ENCODE data around the gene HSPA12A.
A peak's percentile ranks its signal among the peaks of the same experiment; 100 is the strongest.

The HSPA12A gene

DNA sequence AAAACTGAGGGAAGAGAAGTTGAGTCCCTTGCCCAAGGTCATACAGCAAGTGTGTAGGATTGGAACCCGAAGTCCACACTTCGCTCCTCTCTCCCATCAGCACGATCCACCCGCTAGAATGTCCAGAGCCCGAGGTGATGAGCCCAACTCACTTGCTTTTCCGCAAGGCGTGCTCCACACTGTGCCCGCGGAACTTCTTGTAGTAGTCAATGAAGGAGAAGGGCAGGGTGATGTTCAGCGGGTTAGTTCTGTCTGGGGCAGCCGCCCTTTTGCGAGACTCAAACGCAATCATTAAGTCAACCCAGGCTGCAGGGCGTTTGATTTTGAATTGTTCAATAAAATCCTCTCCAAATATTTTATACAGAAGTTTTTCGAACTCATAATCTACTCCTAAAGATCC, 63.0 kb downstream of the HSPA12A start:
- Histone ChIP-seq H3K27ac (no peak overlapping the region), H3K4me3 (no peak overlapping the region)

DNA sequence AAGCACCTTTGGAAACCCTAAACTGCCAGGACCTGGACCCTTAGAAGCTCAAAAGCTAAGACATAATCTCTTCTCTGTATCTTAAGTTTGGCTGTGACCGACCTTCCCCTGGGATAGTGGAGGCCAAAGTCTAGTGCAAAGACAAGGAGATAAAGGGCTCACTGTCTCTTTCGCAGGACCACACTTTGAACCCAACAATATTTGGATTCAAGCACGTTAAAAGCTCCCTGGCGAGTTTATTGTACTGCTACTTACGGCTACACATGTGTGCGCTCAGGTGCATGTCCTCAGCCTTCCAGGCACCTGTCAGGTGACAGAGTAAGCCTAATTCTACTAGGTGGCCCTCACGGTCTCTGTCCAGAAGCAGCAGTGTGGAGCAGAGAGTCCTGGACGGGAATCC, 65.7 kb downstream of the HSPA12A start:
- Histone ChIP-seq H3K4me3 (no peak overlapping the region), H3K27ac (no peak overlapping the region)

DNA sequence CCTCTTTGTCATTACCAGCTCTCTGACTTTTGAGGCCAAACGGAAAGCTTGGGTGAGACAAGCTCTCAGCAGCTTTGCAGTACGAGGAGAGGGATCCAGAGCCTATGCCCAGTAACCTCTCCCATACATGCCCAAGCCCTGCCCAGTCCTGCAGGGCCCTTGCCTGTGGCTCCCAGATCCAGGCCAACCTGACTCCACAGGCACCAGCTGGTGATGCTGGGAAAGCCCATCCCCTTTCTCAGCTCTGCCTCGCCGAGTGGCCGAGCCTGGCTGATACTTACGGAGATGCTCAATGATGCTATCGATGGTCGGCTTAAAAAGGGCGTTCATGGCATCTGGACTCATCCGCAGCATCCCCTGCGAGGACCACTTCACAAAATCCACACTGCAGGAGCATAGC, 66.2 kb downstream of the HSPA12A start:
- no peak overlapping the region for H3K4me3 ChIP-seq
- H3K27ac ChIP-seq = no peak overlapping the region

DNA sequence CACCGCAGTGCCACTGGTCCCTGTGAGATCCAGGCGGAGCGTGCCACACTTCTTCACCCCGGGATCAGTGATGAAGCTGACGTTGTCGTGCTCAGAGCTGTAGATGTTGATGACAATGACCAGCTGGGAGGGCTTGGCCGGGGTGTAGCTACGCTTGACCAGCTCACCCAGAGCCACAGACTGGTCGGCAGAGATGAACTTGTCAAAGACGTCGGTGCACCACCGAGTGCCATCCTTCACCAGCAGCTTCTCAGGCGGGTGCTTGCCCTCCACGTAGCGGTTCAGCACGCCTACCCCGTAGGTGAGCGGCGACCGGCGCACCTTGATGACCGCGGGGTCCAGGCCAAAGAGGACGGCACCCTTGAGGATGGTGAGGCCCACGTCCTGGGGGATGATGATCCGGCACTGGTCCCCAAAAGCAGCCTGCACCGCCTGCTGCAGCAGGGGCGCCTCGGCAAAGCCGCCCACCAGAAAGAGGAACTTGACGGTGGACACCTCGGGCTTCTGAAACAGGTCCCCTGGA, 67.4 kb downstream of the HSPA12A start:
- Histone ChIP-seq H3K27ac (no peak overlapping the region), H3K4me3 (no peak overlapping the region)

DNA sequence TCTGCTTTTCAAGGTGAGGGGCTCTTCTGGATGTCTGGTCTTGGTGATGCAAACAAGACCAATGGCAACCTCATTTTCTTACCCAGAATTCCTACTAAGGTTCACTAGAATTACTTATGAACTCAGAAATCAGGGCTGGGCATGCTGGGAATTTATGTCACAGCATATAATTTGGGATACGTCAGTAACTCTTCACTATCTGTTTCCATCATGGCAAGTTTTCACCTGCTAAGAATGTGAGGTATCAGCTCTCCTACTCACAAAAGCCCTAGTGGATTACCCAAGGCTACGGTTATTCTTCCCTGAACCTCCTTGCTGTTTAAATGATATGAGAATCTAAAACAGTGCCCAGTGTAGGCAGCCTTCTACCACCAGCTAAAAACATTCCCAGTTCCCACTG, 68.5 kb downstream of the HSPA12A start:
- Histone ChIP-seq H3K27ac (no peak overlapping the region), H3K4me3 (no peak overlapping the region)

DNA sequence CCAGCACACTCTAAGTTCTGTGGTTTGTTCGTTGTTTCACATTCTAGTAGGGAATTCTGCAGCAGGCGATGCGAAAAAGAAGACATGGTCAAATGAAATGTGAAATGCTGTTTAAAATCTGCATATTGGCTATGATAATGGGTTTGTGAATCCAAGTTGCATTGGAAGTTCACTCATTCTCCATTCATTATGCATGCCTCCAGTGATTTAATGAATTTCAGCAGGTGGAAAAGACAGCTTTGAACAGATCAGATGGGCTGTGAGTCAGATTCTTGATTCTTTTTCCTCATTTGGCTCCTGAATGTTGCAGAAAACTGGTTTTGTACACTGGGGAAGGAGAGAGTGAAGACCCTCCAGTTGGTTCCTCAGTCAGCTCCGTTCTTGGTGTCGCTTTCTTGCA, 69.5 kb downstream of the HSPA12A start:
- Histone ChIP-seq H3K27ac (no peak overlapping the region), H3K4me3 (no peak overlapping the region)

DNA sequence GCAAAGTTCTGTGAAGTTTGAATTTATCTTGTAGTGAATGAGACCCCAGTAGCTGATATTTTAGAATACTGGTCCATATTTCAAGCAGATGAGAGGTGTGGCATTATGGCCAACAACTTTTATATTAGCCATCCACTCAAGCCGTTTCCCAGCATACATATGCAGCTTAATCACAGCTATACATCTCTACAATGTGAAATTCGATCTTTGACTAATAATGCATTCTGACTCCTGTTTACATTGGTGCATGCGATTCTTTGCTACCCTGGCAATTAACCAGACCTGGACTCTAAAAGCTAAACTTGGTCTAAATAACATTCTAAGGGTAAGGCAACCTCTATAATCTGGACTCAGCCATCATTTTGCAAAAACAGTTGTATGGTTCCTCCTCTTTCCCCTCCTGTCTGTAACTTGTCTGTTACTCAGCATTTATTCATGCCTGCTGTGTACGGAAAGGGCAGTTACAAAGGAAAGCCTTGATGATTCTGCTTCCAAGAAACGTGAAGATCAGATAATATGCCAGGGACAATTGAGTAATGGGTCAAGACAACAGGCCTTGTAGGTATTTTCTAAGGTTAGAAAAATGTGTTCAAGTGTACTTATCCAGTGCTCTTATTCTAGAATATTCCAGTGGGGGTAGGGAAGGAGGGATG, 71.0 kb downstream of the HSPA12A start:
- Histone ChIP-seq H3K27ac (no peak overlapping the region), H3K4me3 (no peak overlapping the region)

DNA sequence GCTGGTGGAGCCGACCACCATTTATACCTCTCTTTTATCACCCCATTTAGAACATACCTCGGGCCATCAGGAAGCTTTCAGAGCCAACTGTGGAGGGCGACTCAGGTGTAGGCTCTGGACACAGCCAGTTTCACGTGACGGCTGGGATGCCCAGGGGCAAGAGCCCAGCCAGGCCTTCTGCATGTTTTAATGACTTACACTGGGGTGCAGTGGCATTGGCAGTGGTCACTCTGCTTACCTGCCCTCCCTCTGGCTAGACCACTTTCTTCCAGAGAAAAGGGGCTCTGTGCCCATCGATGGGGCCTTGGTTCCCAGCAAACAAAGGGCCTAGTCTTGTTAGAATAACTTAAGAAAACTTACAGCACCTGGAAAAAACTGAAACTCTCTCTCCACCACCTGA, 71.7 kb downstream of the HSPA12A start:
- Histone ChIP-seq H3K4me3 (no peak overlapping the region), H3K27ac (no peak overlapping the region)

DNA sequence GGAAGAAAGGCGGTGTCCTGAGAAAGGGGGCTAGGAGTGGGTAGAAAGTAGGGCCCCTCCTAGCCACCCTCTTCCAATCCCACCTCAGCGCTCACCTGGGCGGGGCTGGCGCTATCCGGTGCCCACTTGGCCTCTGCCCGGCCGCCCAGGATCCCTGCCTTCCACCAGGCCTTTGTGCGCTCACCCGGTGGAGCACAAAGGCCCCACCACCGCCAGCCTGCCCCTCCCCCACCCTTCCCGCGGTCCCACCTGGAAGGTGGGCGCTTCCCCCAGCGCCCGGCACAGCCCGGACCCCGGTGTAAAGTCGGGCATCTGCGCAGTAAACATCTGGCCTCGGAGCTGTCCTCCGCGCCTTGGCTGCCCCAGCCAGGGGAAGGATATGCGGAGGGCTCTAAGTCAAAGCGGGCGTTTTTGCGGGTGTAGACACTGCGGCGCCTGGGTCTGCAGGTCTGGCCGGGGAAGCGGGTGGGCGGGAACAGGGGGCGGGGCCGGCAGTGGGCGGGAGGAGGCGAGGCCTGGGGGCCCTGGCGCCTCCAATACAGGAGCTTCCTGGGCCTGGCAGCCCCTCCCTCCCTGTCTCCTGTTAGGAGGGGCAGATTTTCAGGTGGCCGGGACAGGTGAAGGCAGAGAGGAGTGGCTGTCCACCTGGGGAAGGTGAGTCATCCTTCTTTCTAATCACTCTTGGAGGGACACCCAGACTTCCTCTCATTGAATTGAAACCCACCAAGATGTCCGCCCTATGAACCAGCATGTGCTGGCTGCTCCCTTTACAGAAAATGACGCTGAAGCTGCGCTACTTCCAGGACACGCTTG, 72.3 kb downstream of the HSPA12A start:
- Histone ChIP-seq H3K27ac (peak overlapping the region in 2 of 21 experiments; percentile 18 to 39), H3K4me3 (peak overlapping the region in 3 of 7 experiments; percentile 3 to 27 (median 3))

DNA sequence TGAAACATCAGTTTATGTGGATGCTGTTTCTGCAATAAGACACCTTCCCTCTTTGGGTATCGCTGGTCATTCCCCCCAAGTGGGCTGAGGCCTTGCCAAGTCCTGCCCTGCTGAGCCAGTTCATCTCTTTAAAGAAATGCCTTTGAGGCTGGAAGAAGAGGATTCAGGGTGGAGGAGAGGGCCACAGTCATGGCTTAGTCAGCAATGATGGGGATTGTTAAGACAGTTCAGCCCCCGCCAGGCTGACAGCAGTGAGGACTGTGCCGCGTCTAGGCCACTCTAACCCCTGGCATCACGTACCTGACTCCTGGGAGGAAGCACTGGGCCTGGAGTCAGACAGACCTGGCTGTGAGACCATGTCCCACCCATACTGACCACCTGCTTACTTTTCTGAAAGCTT, 73.3 kb downstream of the HSPA12A start:
- no peak overlapping the region for H3K4me3 ChIP-seq
- no peak overlapping the region for H3K27ac ChIP-seq

DNA sequence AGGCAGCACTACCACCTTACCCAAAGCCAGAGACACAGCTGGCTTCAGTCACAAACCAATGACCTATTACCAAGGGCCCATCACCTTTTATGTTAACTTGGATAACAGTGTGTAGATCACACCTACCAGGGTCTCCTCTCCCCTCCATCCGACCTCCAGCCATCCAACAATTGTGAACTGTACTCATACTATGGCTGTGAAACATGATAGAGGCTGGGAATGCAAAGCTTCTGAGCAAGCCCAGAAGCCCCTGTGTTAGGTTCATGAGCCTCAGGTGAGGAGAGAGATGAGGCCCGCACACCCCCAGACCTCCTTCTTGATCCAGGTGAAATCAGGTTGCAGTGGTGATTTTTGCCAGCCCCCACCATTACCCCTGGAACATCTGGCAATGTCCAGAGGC, 73.9 kb downstream of the HSPA12A start:
- H3K27ac ChIP-seq = no peak overlapping the region
- no peak overlapping the region for H3K4me3 ChIP-seq

DNA sequence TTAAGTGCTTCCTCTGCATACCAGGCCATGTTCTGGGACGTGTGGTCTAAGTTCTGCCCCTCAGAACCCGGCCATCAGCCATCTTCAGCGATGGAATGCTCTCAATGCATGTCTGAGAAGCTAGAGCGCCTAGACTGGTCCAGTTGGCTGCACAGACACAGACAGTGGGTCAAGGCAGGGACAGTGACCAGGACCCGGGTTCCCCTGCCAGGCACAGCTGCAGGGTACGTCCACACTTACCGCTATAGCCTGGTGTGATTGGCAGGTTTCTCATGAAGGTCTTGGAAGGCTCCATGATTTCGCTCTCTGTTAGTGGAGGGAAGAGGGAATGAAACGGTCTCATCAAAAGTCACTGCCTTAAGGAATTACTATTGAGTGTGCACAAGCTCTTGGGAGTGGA, 74.3 kb downstream of the HSPA12A start:
- H3K4me3 ChIP-seq = no peak overlapping the region
- no peak overlapping the region for H3K27ac ChIP-seq

DNA sequence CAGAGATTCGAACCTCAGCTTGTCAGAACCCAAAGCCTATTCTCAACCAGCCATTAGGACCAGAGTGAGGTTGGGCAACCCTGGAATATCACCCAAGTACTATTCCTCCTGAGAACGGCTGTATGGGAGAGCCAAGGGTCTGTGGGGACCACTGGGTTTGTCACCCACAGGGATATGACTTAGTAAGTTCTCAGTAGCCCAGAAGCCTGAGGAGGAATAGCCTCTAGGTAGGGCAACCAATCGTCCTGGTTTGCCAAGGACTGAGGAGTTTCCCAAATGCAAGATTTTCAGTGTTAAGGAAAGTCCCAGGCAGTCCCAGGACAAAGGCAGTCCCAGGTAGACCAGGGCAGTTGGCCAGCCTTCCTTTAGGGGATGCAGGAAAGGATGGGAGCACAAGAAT, 74.9 kb downstream of the HSPA12A start:
- H3K27ac ChIP-seq = no peak overlapping the region
- H3K4me3 ChIP-seq = no peak overlapping the region

DNA sequence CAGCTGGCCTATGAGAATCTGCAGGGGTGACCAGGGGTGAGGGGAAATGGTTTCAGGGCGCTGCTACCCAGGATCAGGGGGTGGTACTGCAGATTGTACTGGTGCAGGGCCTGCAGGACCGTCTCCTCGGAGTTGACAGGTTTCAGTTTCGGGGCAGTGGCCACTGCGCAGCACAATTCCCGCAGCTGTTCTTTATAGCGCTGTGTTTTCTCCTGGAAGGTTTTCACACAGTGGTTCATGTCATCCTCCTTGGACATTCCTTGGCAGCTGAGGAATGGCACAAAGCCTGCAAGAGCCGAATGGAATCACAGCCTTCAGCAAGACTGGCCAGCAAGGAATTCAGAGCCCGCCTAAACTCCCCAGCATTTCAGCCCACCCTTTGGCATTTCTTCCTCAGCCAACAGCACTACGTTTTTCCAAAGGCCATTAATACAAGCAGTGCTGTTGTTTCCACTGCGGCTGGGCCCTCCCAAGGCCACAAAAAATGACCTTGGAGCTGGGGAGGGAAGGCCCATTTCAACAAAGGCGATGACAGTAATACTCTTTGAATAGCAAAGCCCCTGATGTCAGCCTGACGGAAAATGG, 76.7 kb downstream of the HSPA12A start:
- Histone ChIP-seq H3K4me3 (no peak overlapping the region), H3K27ac (no peak overlapping the region)

DNA sequence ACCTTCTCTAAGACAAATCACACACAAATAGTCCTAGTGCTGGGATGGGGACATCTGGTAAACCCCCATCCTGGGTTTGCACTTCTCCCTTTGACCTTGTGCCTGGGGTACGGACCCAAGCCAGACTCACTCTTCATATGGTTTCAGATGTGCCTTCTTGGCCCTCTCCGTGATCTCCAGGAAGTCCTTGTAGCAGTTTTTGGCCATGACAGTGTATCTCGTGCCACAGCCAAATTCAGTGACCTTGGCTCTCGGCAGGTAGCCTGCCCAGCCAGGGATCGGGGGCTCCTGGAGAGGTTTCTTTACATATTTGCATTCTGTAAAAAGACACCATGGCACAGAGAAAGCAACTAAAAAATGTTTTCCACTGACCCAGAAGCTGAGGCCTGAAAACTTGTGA, 77.7 kb downstream of the HSPA12A start:
- Histone ChIP-seq H3K27ac (no peak overlapping the region), H3K4me3 (no peak overlapping the region)

DNA sequence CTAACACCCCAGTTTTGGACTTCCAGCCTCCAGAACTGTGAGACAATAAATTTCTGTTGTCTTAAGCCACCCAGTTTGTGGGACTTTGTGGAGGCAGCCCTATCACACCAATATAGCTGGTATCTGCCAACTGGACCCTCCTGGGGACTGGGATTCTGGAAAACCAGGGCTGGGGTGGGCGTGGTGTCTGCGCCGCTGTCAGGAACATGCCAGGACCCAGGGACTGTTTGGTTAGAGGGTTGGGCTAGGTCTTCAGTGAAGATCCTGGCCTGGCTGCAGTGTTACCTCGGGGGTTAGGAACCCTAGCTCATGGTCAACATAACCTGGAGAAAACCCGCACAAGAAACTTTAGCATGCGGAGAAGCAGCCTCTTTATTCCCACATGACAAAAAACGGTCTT, 79.0 kb downstream of the HSPA12A start:
- Histone ChIP-seq H3K27ac (no peak overlapping the region), H3K4me3 (no peak overlapping the region)

DNA sequence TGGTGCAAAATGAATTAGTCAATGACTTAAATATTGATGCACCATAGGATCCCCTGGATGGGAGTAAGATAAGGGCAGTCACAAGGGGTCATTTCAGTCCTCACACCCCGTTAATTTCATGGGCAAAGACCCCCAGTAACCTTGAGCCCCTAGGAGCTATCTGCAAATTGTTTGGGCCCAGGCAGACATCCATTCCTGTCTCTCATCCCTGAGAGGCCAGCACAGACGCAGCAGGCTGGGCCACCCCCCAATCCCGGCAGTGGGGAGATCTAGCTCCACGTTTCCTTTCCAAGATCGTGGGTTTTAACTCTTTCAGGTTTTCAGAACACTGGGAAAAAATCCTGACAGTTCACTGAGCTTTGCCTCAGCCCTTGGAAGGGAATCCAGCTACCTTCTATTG, 81.5 kb downstream of the HSPA12A start:
- Histone ChIP-seq H3K4me3 (no peak overlapping the region), H3K27ac (no peak overlapping the region)

DNA sequence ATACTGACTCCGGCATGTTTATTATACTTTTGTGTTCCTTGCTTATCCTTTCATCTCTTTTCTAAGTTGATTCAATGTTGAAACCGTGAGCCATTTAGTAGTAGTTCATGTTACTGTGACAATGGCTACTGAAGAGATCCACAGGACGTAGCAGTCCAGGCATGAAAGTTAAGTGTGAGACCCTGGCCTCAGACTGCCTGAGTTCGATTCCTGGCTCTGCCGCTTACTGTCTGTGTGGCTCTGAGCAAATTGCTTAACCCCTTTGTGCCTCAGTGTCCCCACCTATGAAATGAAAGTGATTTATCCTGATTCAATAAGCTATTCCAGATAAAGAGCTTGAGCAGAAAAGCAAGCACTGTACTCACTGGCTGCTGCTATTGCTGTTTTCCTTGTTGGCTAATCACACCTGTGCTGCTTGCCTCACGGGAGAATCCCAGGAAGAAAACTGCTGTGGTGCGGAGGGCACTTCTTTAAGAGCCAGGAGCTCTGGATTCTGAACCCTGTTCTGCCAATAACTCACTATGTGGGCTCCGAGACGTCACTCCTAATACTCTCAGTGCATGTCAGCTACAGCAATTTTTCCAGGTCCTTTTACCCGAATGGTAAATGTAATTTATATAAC, 83.2 kb downstream of the HSPA12A start:
- H3K4me3 ChIP-seq = no peak overlapping the region
- H3K27ac ChIP-seq = no peak overlapping the region

DNA sequence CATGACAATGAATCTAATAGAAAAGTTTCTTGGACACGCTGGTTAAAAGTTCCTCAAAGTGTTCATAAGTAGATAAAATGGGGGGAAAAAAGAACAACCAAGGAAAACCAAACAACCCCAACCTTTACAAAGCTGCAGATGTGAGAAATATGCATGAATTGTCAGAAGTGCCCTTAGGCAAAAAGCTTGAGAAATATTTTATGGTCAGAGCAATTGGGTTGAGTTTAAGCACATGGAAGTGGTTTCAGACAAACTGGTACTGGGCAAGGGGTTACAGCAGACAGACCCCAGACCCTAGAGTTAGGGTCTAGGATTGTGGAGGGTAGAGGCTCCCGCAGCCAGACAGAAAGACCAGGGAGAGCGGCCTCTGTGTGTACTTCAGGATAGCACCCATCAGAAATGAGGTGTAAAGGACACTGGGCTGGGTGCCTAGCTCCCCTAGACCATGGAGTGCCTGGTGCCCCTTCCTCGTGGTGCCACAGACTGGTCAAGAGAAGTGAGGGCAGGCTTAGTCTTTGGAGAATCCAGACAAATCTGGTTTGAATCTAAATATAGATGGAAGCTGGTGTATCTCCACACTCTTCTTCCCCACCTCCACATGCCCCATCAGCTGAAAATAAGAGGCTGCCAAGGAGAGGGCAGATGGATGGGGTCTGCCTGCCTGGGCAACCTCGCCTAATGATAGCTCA, 84.4 kb downstream of the HSPA12A start:
- H3K4me3 ChIP-seq = no peak overlapping the region
- no peak overlapping the region for H3K27ac ChIP-seq

DNA sequence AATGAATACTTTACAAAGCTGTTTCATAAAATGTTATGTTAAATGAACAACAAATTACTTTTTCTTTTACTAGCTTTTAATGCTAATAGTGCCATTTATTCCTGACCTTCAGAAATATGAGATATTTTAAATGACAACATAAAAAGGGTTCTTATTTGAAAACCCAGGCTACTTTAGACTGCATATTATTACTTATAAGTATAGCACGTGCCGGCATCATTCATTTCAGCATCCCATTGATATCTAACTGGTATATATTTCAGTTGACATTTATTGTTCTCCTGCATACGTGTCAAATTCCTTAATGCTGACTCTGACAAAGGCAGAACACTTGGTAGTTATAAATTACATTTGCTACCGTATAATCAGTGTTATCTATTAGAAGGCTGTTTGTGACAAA, 86.3 kb downstream of the HSPA12A start:
- H3K27ac ChIP-seq = no peak overlapping the region
- H3K4me3 ChIP-seq = no peak overlapping the region
